Activated naive CD4-positive, alpha-beta T cell treated with Interleukin-2 at 50 U/mL for 16 hours (primary cell): ENCODE results near the gene CD300LF.

Source experiments
- DNase-seq: peaks from one replicate; pipeline ENCODE4 v3.0.0-alpha.2; 2020

The CD300LF gene

DNA sequence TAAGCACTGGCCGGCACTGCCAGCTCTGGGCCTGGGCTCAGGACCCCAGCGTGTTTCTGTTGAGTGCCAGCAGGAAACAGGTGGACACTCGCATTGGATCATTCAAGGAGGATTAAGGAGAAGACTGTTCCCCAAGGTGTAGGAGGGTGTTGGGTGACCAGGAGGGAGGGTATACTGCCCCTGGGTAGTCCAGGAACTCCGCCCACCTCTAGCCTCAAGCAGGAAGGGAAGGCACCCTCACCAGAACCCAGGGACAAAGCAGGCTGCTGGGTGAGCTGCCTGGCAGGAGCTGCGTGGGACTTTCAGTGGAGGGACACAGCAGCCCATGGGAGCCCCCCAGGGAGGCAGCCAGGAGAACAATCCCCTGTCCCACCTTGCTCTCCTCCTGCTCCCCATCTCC lies 16.6 kb upstream of the CD300LF start:
- DNase-seq = no peak

- no peak for DNase-seq
These were observed 16.0 kb upstream of the CD300LF start for GRCh38 chr17:74728702-74729075.

GRCh38 chr17:74728033-74728701 lies 15.4 kb upstream of the CD300LF start:
- no peak for DNase-seq

DNA sequence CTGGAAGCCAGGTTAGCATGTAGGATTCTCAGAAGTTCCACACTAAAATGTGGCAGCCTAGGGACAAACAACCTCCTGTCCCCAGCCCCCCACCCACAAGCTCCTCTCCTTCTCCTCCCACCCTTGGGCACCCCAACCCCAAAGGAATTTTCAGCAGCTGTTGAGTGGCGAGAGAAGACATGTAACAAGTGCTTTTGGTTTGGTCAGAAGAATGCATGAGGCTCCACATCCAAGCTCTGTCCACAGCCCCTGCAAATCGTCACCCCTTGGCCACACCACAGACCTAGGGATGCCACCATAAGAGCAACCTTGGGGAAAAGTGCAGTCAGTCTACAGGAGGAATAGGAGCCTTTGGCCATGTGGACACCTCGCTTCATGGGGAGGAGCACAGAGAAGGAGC lies 12.4 kb upstream of the CD300LF start:
- no peak for DNase-seq

GRCh38 chr17:74723891-74724290 lies 11.2 kb upstream of the CD300LF start:
- no peak for DNase-seq

GRCh38 chr17:74722782-74723181 lies 10.1 kb upstream of the CD300LF start:
- no peak for DNase-seq

DNA sequence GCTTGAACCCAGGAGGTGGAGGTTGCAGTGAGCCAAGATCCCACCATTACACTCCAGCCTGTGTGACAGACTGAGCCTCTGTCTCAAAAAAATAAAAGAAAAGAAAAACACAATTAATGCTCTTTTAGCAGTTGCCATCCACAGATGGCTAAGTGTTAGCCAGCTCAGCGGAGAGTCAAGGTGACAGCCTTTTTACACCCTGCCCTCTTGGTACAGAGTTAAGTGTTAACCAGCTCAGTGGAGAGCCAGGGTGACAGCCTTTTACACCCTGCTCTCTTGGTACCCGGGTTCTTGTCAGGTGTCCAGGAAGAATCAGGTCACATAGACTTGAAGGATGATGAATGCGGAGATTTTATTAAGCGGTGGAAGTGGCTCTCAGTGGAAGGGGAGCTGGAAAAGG lies 7.8 kb upstream of the CD300LF start:
- DNase-seq = no peak

DNA sequence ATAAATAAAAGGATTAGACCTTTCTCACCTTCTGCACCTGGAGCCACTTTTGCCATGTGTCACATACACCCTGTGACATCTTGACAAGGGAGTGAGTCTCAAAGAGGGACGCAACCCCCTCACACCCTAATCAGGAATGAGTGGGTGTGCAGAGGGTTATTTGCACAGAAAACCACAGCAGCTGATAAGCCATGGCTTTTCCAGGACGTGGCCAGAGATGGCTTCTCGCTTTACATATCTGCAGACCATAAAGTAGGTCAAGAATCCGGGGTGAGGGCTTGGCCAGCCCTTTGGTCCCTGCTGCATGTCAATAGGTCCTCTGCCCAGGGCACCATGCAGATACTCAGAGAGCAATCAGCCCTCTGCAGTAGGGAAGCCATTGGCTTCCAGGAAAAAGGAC lies 2.4 kb upstream of the CD300LF start:
- DNase-seq = no peak

GRCh38 chr17:74713171-74713755 lies 540 bp upstream of the CD300LF start:
- no peak for DNase-seq

GRCh38 chr17:74712301-74712700 lies 422 bp downstream of the CD300LF start:
- no peak for DNase-seq

- DNase-seq = no peak
These were observed 1.5 kb downstream of the CD300LF start for GRCh38 chr17:74711058-74711824.

GRCh38 chr17:74704544-74704943 lies 8.2 kb downstream of the CD300LF start:
- no peak for DNase-seq

DNA sequence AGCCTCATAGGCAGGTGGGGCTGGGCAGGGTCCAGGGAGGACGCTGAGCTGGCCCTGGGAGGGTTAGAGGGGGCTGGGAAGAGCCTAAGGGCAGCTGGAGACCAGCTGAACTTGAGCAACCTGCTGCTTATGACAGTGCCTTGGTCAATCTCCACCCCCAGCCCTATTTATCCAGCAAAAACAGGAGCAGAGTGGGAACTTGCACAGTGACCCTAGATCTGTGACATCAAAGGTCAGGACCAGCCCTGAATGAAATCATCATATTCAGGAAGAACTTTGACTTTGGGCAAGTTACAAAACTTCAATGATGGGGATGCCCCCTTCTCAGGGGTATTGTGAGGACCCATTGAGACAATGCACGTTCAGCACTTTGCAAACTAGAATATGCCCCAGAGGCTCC lies 9.4 kb downstream of the CD300LF start:
- DNase-seq = no peak

DNA sequence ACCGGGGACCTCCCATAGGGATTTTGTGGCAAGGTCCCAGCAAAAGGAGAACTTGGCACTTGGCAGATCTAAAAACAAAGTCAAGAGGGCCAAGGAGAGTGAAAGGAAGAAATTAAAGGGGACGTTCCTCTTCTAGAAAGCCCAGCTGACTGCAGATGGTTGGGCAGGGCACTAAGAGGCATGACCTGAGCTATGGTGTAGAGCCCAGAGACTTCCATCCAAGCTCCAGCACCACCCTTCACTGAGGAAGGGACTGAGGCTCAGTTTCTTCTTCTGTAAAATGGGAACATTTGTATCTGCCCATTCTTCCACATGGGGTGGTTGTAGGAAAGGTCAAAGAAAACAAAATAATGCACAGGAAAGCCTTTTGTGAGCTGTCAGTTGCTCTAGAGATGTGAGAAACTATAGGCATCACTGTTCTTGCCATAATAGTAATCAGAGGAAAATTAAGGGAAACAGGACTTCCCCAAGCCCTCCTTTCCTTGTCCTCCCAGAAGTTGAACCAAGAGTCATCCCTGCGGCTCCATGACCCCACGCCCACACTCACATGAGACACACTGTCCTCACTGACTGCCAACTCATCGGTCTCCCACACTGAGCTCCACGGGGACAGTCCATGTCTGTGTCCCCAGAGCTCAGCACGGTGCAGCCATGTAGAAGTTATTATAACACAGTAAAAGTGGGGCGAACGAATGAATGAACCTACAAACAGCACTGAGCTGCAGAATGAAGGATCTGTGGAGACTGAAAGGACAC lies 10.4 kb downstream of the CD300LF start:
- no peak for DNase-seq

DNA sequence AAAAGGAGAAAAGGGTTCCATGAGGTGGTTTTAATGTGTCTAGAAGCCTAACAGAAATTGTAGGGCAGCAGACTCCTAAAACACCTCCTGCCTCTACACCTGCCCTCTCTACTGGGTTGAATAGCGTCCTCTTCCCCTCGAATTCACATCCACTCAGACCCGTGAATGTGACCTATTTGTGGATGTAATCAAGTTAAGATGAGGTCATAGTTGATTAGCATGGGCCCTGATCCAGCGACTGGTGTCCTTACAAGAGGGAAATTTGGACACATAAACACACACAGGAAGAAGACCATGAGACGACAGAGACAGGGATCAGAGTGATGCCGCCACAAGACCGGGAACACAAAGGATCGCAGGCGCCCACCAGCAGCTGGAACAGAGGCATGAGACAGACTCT lies 13.5 kb downstream of the CD300LF start:
- DNase-seq = no peak

DNA sequence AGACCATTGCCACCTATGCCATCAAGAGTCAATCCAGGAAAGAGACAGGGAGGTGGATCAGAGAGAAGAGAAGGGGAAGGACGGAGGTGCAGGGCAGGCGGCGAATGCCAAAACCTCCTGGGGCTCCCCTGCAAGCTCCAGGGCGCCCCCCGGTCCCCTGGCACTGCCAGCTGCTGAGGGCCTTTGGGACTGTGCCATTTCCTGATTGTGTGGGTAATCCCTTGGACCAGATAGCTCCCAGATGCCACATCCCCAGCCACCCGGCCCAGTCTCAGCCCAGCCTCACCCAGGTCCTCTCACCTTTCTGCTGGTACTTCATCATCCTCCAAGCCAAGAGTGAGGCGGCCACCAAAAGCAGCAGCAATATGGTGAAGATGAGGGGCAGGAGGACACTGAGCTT lies 14.7 kb downstream of the CD300LF start:
- no peak for DNase-seq

- no peak for DNase-seq
These were observed 15.2 kb downstream of the CD300LF start for GRCh38 chr17:74697515-74697914.

DNA sequence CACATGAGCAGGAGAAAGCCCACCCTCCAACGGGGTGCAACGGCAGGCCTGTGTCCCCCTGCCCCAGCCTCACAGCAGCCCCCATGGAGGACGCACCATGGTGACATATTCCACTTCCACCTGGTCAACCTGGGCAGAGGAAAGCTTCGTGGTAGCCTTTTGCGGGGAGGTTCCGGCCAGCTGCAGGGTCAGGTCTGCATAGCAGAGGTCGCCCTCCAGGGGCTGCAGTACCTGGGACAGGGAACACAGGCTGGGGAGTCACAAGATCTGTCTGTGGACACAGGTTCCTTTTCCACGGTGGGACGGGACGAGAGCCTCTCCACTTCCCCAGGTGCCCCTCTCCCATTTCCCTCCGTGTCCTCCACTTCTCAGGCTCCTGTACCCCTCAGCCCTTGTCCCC lies 17.1 kb downstream of the CD300LF start:
- no peak for DNase-seq

DNA sequence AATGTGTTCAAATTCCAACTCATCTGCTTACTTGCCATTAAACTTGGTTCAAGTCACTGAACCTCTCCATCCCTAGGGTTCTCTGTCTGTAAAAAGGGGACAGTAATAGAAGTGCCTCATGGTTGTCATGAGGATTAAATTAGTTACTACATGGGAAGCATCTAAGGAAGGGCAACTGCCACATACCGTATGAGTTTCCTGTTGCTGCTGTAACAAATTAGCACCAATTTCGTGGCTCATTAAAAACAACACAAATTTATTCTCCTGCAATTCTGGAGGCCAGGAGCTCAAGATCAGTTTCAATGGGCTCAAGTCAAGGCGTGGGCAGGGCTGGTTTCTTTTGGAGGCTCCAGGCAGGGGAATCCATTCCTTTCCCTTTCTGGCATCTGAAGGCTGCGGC lies 18.6 kb downstream of the CD300LF start:
- no peak for DNase-seq

DNA sequence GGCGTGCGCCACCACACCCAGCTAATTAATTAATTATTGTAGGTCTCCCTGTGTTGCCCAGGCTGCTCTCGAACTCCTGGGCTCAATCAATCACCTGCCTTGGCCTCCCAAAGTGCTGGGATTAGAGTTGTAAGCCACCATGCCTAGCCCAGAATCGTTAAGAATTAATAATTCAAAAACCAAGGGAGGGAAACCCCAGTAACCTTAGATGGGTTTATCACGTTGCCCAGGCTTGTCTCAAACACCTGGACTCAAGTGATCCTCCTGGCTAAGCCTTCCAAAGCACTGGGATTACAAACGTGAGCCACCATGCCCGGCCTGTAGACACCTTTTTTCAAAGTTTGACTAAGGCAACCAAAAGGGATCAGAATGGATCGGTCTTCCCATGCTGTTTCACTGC lies 21.6 kb downstream of the CD300LF start:
- DNase-seq = no peak

DNA sequence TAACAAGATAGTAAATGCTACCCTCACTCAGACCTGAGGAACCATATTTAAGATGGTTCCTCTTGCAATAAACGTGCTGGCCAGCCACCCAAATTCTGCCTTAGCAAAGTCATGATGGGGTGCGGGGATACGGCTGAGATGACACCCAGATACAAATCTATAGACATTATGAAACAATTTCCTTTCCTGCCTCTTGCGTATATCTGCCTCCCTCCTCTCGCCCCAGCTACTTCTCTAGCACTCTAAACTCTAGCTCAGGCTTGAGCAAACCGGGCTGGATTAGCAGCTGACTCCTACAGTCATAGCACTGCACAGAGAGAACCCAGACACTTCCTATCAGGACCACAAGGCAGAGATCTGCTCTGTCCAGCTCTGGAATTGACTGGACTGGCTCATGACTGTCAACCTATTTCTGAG lies 22.3 kb downstream of the CD300LF start:
- DNase-seq = no peak

GRCh38 chr17:74687886-74688285 lies 24.8 kb downstream of the CD300LF start:
- no peak for DNase-seq

GRCh38 chr17:74686761-74687160 lies 26.0 kb downstream of the CD300LF start:
- DNase-seq = no peak
